C4-2B (cell line): ENCODE results near the gene STK16.

ENCODE experiments used
- H3K27ac ChIP-seq: fragments of 450-650 bp; 2 replicates; pipeline ENCODE4 v1.5.1; 2017
- CTCF ChIP-seq: fragments of 450-650 bp; conservative IDR thresholded peaks from 2 replicates; pipeline ENCODE4 v1.5.1; 2017; ENCODE audit warnings: mild to moderate bottlenecking
- ZFX ChIP-seq: fragments of 450-650 bp; IDR thresholded peaks from 2 replicates; pipeline ENCODE4 v1.6.1; 2017

Gene STK16

DNA sequence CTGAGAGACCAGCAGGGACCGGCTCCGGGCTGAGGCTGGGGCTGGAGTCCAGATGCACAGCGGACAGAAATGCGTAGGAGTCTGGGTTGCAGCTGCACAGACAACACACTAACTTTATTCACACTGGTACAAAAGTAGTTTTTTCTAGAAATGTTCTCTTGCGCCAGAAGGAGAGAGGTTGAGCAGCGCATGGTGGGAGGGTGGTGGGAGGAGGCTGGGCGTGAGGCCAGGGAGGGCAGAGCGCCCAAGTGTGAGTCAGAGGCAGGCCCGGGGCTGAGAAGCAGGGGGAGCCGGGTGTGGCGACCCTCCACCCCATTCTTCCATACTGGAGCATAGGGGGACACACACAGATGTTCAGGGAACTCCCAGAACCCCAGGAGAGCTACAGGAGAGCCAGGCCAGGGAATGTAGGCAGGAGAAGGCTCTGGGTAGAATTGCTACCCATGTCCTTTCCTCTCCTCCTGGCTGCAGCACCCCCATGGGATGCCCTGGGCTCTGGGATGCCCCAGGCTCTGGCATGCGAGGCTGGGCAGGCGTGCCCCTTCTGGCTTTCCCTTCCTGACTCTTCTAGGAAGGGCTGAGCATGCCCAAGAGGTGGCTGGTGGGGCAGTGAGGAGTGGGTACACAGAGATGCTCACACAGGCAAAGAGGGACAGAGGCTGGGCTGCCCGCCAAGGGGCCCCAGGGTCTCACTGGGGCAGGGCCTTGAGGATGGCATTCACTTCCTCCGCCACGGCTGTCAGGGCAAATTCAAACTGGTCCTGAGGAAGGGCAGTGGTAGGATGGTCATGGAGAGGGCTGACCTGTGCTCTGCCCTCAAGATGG lies 44.5 kb downstream of the STK16 start:
- H3K27ac ChIP-seq = no peak overlapping the region
- TF ChIP-seq CTCF (no peak), ZFX (no peak)

GRCh38 chr2:219290381-219291171 lies 45.3 kb downstream of the STK16 start:
- H3K27ac ChIP-seq = no peak overlapping the region
- no peak for TF ChIP-seq ZFX
- no peak for TF ChIP-seq CTCF

DNA sequence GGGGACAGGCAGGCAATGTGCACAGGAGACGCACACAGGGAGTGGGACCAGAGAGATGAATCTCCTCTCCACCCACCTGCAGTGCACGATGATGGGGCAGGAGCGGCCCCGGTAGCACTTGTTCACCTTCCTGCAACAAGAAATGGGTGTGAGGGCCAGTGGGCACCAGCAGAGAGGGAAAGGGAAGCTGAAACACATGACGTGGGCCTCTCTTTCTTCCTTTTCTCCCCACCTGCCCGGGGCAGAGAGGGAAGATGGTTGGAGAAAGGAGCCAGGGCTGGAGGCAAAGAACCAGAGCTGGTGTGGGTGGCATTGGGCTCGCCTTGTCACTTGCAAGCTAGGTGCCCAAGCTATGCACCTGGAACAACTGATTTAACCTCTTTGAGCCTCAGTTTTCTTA lies 46.1 kb downstream of the STK16 start:
- H3K27ac ChIP-seq = no peak overlapping the region
- TF ChIP-seq ZFX (no peak), CTCF (no peak)

- TF ChIP-seq CTCF = no peak
- no peak for TF ChIP-seq ZFX
- H3K27ac ChIP-seq = no peak overlapping the region
Observed at GRCh38 chr2:219291910-219292490, 46.7 kb downstream of the STK16 start.

DNA sequence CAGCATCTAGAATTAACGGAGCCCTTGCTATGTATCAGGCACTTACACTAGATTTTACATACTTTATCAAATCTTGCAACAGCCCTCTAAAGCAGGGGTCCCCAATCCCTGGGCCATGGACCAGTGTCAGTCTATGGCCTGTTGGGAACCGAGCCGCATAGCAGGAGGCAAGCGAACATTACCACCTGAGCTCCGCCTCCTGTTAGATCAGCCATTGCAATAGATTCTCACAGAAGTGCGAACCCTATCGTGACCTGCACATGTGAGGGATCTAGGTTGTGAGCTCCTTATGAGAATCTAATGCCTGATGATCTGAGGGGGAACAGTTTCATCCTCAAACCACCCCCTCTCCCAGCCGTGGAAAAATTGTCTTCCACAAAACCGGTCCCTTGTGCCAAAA lies 47.3 kb downstream of the STK16 start:
- no peak overlapping the region for H3K27ac ChIP-seq
- no peak for TF ChIP-seq ZFX
- no peak for TF ChIP-seq CTCF

DNA sequence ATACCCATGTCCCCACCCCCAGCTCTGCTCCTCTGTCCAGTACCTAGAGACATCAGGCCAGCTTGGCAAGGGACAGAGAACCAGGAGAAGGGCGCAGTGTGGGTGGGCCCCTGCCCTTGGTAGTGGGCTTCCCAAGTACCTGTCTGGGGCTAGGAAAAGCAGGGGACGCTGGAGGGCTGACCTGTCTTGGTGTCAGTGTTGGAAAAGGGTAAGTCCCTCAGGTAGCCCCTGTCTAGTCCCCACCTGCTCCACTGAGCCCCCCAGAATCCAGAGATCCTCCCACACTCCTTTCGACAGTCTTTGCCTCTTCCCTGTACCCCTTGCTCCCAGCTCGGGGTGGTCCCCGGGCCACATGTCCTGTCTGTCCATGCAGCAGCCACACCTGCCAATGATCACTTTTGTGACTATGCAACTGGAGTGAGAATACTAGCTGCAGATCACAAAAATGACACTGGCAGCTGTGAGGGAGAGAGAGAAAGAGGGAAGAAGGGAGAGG lies 48.5 kb downstream of the STK16 start:
- H3K27ac ChIP-seq = no peak overlapping the region
- TF ChIP-seq CTCF = no peak
- TF ChIP-seq ZFX = no peak
